Measurements from ENCODE around the gene TMOD3.

The TMOD3 gene

GRCh38 chr15:51924156-51925068 lies 95.0 kb downstream of the TMOD3 start:
- TF ChIP-seq CTCF (IDR thresholded peaks at IDR 0.05) (no peak), ZFX (IDR thresholded peaks at IDR 0.05; ENCODE audit: borderline replicate concordance) (no peak)

GRCh38 chr15:51926809-51927208 lies 97.4 kb downstream of the TMOD3 start:
- no peak for TF ChIP-seq ZFX (IDR thresholded peaks at IDR 0.05; ENCODE audit: borderline replicate concordance)
- no peak for TF ChIP-seq CTCF (IDR thresholded peaks at IDR 0.05)
- no peak overlapping the region for H3K27ac ChIP-seq

More at GRCh38 chr15:51924156-51925068, 95.0 kb downstream of the TMOD3 start:
- peak overlapping the region; percentile 45 for H3K27ac ChIP-seq

- H3K27ac ChIP-seq: no peak overlapping the region
- TF ChIP-seq ZFX (IDR thresholded peaks at IDR 0.05; ENCODE audit: borderline replicate concordance) (no peak), CTCF (IDR thresholded peaks at IDR 0.05) (no peak)
Observed at GRCh38 chr15:51931016-51931415, 101.6 kb downstream of the TMOD3 start.

GRCh38 chr15:51931638-51932037 lies 102.2 kb downstream of the TMOD3 start:
- H3K27ac ChIP-seq: no peak overlapping the region
- TF ChIP-seq ZFX (IDR thresholded peaks at IDR 0.05; ENCODE audit: borderline replicate concordance) (no peak), CTCF (IDR thresholded peaks at IDR 0.05) (no peak)

GRCh38 chr15:51932161-51932560 lies 102.7 kb downstream of the TMOD3 start:
- no peak overlapping the region for H3K27ac ChIP-seq
- TF ChIP-seq CTCF (IDR thresholded peaks at IDR 0.05): no peak
- no peak for TF ChIP-seq ZFX (IDR thresholded peaks at IDR 0.05; ENCODE audit: borderline replicate concordance)

- no peak overlapping the region for H3K27ac ChIP-seq
- TF ChIP-seq ZFX (IDR thresholded peaks at IDR 0.05; ENCODE audit: borderline replicate concordance) (no peak), CTCF (IDR thresholded peaks at IDR 0.05) (no peak)
Observed at GRCh38 chr15:51935466-51936104, 106.1 kb downstream of the TMOD3 start.

- H3K27ac ChIP-seq: no peak overlapping the region
- TF ChIP-seq ZFX (IDR thresholded peaks at IDR 0.05; ENCODE audit: borderline replicate concordance): no peak
- no peak for TF ChIP-seq CTCF (IDR thresholded peaks at IDR 0.05)
Observed at GRCh38 chr15:51936105-51936478, 106.6 kb downstream of the TMOD3 start.
